ENCODE results near the gene RELT. TPM values are rescaled to one million over a fixed set of nuclear protein-coding genes. Genes with fewer than 3 reads are reported as not detected.

Gene RELT
- total RNA-seq, 1 experiment from 2014 or later: 10.2 TPM

GRCh38 chr11:73333173-73333572 is 43.0 kb upstream of the RELT start:
- Histone ChIP-seq H3K4ac (ENCODE audit: low read depth, low read length) (no peak overlapping the region), H3K4me2 (ENCODE audit: insufficient read depth, insufficient read length, low read length) (no peak overlapping the region), H2BK5ac (ENCODE audit: insufficient read length, low read length) (no peak overlapping the region), H3K14ac (ENCODE audit: insufficient read depth, low read length) (no peak overlapping the region), H2AFZ (ENCODE audit: low read length) (no peak overlapping the region), H3K9ac (ENCODE audit: extremely low read depth, insufficient read length, low read length) (no peak overlapping the region), H4K5ac (ENCODE audit: insufficient read length, low read depth, low read length) (no peak overlapping the region), H2BK12ac (ENCODE audit: insufficient read length, low read depth, low read length) (no peak overlapping the region), H2BK20ac (ENCODE audit: low read depth, low read length, poor library complexity, severe bottlenecking) (no peak overlapping the region), H3K56ac (ENCODE audit: insufficient read length, low read depth, low read length) (no peak overlapping the region), H3K23ac (ENCODE audit: insufficient read length, low read depth, low read length) (no peak overlapping the region), H2BK15ac (ENCODE audit: low read depth, low read length) (no peak overlapping the region), H3T11ph (ENCODE audit: low read length) (no peak overlapping the region), H2BK120ac (ENCODE audit: low read depth, low read length, poor library complexity, severe bottlenecking) (no peak overlapping the region), H3K27me3 (ENCODE audit: insufficient read depth, low read length) (peaks cover 28% of the 10 kb centered on the region), H3K9me3 (ENCODE audit: control insufficient read depth, low read depth, low read length) (no peaks in the 10 kb centered on the region), H2AK5ac (ENCODE audit: insufficient read length, low read length) (no peak overlapping the region), H3K79me1 (ENCODE audit: insufficient read depth, low read depth, low read length, poor library complexity, severe bottlenecking) (no peaks in the 10 kb centered on the region), H3K4me1 (ENCODE audit: insufficient read depth, low read length) (peaks cover 7% of the 10 kb centered on the region; the same call in 1 of the 2 replicates), H3K18ac (ENCODE audit: insufficient read length, low read depth, low read length) (no peak overlapping the region), H3K79me2 (ENCODE audit: insufficient read depth, low read length) (no peaks in the 10 kb centered on the region), H4K91ac (ENCODE audit: insufficient read length, low read depth, low read length) (no peak overlapping the region), H4K20me1 (ENCODE audit: control insufficient read depth, insufficient read depth, insufficient read length) (no peaks in the 10 kb centered on the region), H3K27ac (ENCODE audit: insufficient read length, low read depth, low read length) (no peak overlapping the region), H3K23me2 (ENCODE audit: insufficient read length, low read depth, low read length, poor library complexity, severe bottlenecking) (no peaks in the 10 kb centered on the region), H4K8ac (replicated peaks; ENCODE audit: insufficient read length, low read depth, low read length) (no peak overlapping the region)
- Mint-ChIP-seq H3K4me3 (no peak overlapping the region), H3K36me3 (ENCODE audit: insufficient read depth in 1 of 3, low read depth in 3 of 3) (no peaks in the 10 kb centered on the region; a peak in 1 of 7 replicates), H3K27ac (no peak overlapping the region), H3K27me3 (ENCODE audit: low read depth) (peaks cover 86% of the 10 kb centered on the region), H3K4me1 (peaks cover 42 to 51% of the 10 kb centered on the region in 2 experiments), H3K9me3 (no peaks in the 10 kb centered on the region)
- no peak for DNase-seq
- no CpG with 5 or more reads among the region's 11 CpGs for WGBS (ENCODE audit: extremely low coverage, insufficient read length, low lambda C conversion rate)
- no peak for TF ChIP-seq CTCF (conservative IDR thresholded peaks at IDR 0.05)

Data from H9 (cell line).